Omental fat pad (tissue), 4 donors: ENCODE measurements around the gene NTN1. TPM values are rescaled to one million over a fixed set of nuclear protein-coding genes. Genes with fewer than 3 reads are reported as not detected.
A peak's percentile ranks its signal among the peaks of the same experiment; 100 is the strongest.

ENCODE experiments used
- ATAC-seq: fragments of 150-250 bp; one replicate; pipeline ENCODE4 v1.9.1; 2016; ENCODE audit warnings: mild to moderate bottlenecking, moderate library complexity; ENCODE audit not compliant: low FRiP score
- DNase-seq: peaks from one replicate; pipeline ENCODE4 v3.0.0-alpha.2; 2019; ENCODE audit warnings: low spot score
- total RNA-seq, 4 donors: library from RNA; depleted of rRNA; stranded (reverse); fragments of >200 nt; gene quantifications; one replicate each; pipeline ENCODE4 v1.1.0, GENCODE V29; 2016
- TF ChIP-seq, protein P1 (sequence below), 3 donors: fragments of 450-650 bp; IDR thresholded peaks; one replicate each; pipeline ENCODE4 v1.5.1; 2016 to 2017; ENCODE audit warnings: antibody characterized with exemption in 3 of 3, mild to moderate bottlenecking in 3 of 3, moderate library complexity in 2 of 3

The NTN1 gene
- total RNA-seq, 4 donors from 2014 or later, result 0.69 to 7.3 (median 2.5) TPM

DNA sequence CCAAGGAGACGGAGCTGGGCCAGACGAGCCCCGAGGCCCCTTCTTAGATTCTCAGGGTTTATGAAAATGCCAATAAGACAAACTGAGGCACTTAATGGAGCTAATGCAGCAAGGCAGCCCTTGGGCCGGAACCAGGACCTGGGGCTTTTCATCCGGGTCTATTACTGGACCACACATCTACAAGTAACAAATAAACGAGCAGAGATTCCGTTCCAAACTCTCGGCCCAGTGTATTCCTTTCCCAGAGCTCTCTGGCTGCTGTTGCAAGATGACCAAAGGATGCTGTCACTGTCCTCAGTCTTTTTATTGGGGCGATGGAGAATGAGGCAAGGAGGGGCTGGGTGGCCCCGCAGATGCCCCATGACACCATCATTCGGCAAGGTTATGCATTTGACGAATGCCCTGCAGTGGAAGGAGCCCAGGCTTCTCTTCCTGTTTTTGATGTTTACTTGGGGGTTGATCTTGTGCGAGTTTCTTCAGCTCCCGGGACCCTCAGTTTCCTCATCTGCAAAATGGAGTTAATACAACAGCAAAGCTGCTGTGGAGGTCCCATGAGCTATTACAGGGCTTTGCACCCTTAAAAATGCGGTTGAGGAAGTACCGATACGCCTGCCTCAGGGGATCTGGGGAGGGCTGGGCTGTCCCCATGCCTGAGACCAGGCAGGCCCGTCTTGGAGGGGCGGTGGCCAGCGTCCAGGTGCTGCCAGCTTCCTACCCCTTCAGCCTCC lies 1.1 kb upstream of the NTN1 start:
- ATAC-seq (no peak), DNase-seq (no peak)
- TF ChIP-seq, protein P1, sequence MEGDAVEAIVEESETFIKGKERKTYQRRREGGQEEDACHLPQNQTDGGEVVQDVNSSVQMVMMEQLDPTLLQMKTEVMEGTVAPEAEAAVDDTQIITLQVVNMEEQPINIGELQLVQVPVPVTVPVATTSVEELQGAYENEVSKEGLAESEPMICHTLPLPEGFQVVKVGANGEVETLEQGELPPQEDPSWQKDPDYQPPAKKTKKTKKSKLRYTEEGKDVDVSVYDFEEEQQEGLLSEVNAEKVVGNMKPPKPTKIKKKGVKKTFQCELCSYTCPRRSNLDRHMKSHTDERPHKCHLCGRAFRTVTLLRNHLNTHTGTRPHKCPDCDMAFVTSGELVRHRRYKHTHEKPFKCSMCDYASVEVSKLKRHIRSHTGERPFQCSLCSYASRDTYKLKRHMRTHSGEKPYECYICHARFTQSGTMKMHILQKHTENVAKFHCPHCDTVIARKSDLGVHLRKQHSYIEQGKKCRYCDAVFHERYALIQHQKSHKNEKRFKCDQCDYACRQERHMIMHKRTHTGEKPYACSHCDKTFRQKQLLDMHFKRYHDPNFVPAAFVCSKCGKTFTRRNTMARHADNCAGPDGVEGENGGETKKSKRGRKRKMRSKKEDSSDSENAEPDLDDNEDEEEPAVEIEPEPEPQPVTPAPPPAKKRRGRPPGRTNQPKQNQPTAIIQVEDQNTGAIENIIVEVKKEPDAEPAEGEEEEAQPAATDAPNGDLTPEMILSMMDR (IDR thresholded peaks at IDR 0.05), result no peak

DNA sequence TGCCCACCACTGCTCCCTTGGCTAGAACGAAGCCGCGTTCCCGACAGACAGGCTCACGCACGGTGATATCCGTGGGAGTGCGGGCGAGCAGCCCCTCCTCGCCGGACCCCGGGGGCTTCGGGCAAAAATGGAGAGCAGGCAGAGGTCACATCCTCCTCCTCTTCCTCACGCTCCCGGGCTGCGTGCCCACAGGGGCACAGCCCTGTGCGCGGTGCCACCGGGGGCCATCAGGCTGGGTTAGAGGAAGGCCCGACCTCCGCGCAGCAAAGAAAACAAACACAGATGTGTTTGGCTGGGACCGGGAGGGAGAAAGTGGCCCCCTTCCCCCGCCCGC lies 519 bp upstream of the NTN1 start:
- ATAC-seq (peak; percentile 2), DNase-seq (no peak)
- TF ChIP-seq, protein P1 (IDR thresholded peaks at IDR 0.05), result no peak

DNA sequence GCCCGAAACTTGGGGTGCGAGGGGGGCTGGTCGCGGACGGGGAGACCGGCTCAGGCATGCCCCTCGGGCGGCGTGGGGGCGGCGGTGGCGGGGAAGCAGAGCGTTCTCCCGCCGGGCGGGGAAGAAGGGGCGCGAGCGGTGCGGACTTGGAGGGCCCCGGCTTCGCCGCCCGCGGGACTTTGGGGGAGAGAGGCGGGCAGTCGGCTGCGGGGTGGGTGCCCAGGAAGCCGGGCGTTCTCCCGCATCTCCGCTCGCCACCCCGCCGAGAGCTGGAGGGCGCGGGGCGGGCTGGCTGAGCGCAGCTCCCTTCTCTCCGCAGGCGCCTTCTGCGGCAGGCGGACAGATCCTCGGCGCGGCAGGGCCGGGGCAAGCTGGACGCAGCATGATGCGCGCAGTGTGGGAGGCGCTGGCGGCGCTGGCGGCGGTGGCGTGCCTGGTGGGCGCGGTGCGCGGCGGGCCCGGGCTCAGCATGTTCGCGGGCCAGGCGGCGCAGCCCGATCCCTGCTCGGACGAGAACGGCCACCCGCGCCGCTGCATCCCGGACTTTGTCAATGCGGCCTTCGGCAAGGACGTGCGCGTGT lies 772 bp downstream of the NTN1 start:
- TF ChIP-seq, protein P1 (IDR thresholded peaks at IDR 0.05), result no peak

DNA sequence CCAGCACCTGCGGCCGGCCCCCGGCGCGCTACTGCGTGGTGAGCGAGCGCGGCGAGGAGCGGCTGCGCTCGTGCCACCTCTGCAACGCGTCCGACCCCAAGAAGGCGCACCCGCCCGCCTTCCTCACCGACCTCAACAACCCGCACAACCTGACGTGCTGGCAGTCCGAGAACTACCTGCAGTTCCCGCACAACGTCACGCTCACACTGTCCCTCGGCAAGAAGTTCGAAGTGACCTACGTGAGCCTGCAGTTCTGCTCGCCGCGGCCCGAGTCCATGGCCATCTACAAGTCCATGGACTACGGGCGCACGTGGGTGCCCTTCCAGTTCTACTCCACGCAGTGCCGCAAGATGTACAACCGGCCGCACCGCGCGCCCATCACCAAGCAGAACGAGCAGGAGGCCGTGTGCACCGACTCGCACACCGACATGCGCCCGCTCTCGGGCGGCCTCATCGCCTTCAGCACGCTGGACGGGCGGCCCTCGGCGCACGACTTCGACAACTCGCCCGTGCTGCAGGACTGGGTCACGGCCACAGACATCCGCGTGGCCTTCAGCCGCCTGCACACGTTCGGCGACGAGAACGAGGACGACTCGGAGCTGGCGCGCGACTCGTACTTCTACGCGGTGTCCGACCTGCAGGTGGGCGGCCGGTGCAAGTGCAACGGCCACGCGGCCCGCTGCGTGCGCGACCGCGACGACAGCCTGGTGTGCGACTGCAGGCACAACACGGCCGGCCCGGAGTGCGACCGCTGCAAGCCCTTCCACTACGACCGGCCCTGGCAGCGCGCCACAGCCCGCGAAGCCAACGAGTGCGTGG lies 1.5 kb downstream of the NTN1 start:
- ATAC-seq (peak; percentile 33), DNase-seq (no peak)
- TF ChIP-seq, protein P1 (IDR thresholded peaks at IDR 0.05), result no peak

More for the DNA sequence above, 772 bp downstream of the NTN1 start:
- DNase-seq, result no peak
- ATAC-seq, result peak; percentile 34

DNA sequence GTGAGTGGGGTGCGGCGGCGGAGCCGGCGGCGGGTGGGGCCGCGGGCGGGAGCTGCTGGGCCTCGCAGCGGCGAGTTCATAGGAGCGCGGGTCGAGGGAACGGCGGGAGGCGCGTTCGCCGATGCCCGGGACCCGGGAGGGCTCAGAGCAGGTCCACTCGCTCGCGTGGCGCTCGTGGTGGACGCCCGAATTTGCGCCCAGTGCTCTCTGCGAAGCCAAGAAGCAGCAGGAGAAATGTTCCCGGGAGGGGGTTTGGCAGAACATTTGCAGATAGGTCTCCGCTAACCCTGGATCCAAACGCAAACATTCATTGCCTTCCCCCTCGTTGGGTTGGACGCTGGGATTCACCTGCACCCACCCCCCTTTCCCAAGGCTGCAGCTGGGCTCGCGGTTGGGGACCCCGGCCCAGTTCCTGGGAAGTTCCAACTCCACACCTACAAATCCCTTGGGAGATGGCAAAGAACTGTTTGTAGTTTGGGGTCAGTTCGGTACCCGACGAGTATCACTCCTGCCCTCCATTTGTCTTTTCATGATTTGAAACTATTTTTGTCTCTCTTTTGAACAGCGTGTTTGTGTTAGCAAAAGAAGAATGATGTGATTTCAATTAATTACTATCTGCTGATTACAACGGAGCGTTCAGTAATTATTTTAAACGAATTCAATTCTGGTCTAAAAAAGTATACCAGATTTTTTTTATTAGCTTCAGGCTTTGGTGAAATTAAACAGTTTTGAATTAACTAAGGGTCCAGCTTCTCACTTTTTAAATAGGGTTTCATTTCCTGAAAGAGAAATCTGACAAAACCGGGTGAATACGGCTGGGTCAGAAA lies 2.3 kb downstream of the NTN1 start:
- TF ChIP-seq, protein P1 (IDR thresholded peaks at IDR 0.05), result no peak
- no peak for ATAC-seq

DNA sequence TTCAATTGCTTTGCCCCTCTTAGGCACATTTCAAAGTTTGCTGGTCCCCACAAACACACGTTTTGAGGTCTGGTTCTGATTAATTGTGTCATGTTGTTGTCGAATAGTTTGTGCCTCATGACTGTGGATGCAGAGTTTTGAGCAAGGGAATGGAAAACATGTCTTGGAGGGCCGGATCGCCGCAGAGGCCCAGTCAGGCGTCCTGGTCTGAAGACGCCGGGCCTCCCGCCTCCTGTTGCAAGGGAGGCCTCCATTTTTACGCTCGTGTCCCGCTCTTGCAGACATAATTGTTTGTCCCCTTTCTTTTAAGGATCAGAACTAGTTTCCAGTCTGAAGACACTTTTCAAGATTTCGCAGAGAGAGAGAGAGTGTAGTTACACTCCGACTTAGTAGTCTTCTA lies 3.2 kb downstream of the NTN1 start:
- ATAC-seq, result no peak
- DNase-seq, result no peak
- TF ChIP-seq, protein P1 (IDR thresholded peaks at IDR 0.05), result no peak

More for the DNA sequence above, 2.3 kb downstream of the NTN1 start:
- no peak for DNase-seq
